Measurements from ENCODE around the gene TAS2R5.
"Not testable (repeated sequence)": the region's sequence is repeated elsewhere in the genome, so short reads cannot be mapped to it uniquely, and the experiment has no call there.

The TAS2R5 gene

GRCh38 chr7:141776374-141776773, 13.6 kb upstream of the TAS2R5 start, which contains the start of gene TAS2R4:
Gene TAS2R4 (plus strand): TSS chr7:141776674. CDS start chr7:141778489, 1,815 bp downstream.
- H3K4me1 ChIP-seq, result no peaks in the 10 kb centered on the region
- peaks cover 0 to 17% (median 11%) of the 10 kb centered on the region in 11 experiments; a peak in 14 of 22 replicates for H3K9me3 ChIP-seq (replicated peaks in 1 of 11)
- no peak within 1 kb of the TSS for H3K9ac ChIP-seq
- H3K27ac ChIP-seq, result no peak within 1 kb of the TSS
- peaks cover 40 to 65% (median 50%) of the 10 kb centered on the region in 11 experiments for H3K36me3 ChIP-seq
- TF ChIP-seq Cebpa-rat (IDR thresholded peaks at IDR 0.05), result no peak
- no peak within 1 kb of the TSS for H3K4me2 ChIP-seq
- H3K4me3 ChIP-seq, result no peak within 1 kb of the TSS
- no peaks in the 10 kb centered on the region for H3K27me3 ChIP-seq
- H4K20me1 ChIP-seq, result no peaks in the 10 kb centered on the region; a peak in 1 of 22 replicates

GRCh38 chr7:141785706-141786552, 4.1 kb upstream of the TAS2R5 start:
- Histone ChIP-seq H3K36me3 (peaks cover 10 to 32% (median 19%) of the 10 kb centered on the region in 11 experiments; a peak in 20 of 22 replicates), H3K4me3 (no peak overlapping the region), H3K9ac (no peak overlapping the region), H3K4me1 (peaks cover 14 to 22% (median 15%) of the 10 kb centered on the region in 10 experiments), H3K4me2 (no peak overlapping the region), H3K27me3 (no peaks in the 10 kb centered on the region), H3K9me3 (replicated peaks in 1 of 11) (peaks cover 0 to 6% (median 0%) of the 10 kb centered on the region in 11 experiments; a peak in 1 of 22 replicates), H4K20me1 (peaks cover 0 to 2% (median 0%) of the 10 kb centered on the region in 11 experiments; a peak in 1 of 22 replicates), H3K27ac (peak overlapping the region in 1 of 11 experiments; percentile 10; a peak in 2 of 22 replicates)
- TF ChIP-seq Cebpa-rat (IDR thresholded peaks at IDR 0.05), result no peak

- Histone ChIP-seq H3K36me3 (peaks cover 14 to 32% (median 22%) of the 10 kb centered on the region in 11 experiments; a peak in 20 of 22 replicates), H4K20me1 (peaks cover 0 to 2% (median 0%) of the 10 kb centered on the region in 11 experiments; a peak in 1 of 22 replicates), H3K4me2 (peak overlapping the region in 10 of 11 experiments; percentile 19 to 67 (median 42); a peak in 19 of 22 replicates), H3K4me3 (no peak overlapping the region), H3K27ac (peak overlapping the region in 4 of 11 experiments; percentile 30 to 56 (median 42); a peak in 2 of 22 replicates), H3K4me1 (peaks cover 14 to 22% (median 16%) of the 10 kb centered on the region in 10 experiments), H3K27me3 (no peaks in the 10 kb centered on the region), H3K9ac (peak overlapping the region in 1 of 11 experiments; percentile 39; a peak in 1 of 22 replicates), H3K9me3 (replicated peaks in 1 of 11) (peaks cover 0 to 7% (median 0%) of the 10 kb centered on the region in 11 experiments; a peak in 1 of 22 replicates)
- TF ChIP-seq Cebpa-rat (IDR thresholded peaks at IDR 0.05), result no peak
Observed at GRCh38 chr7:141788296-141788695, 1.7 kb upstream of the TAS2R5 start.

GRCh38 chr7:141792526-141792925, 2.5 kb downstream of the TAS2R5 start:
- Histone ChIP-seq H3K27me3 (no peaks in the 10 kb centered on the region), H3K4me2 (no peak overlapping the region), H3K4me1 (peaks cover 9 to 15% (median 10%) of the 10 kb centered on the region in 10 experiments), H3K4me3 (no peak overlapping the region), H3K27ac (no peak overlapping the region), H3K36me3 (peaks cover 14 to 34% (median 25%) of the 10 kb centered on the region in 11 experiments; a peak in 20 of 22 replicates), H4K20me1 (no peaks in the 10 kb centered on the region), H3K9ac (no peak overlapping the region), H3K9me3 (replicated peaks in 1 of 11) (peaks cover 0 to 7% (median 0%) of the 10 kb centered on the region in 11 experiments; a peak in 1 of 22 replicates)
- 0 out of 22 replicates have a peak, but pooled peaks of 1 of the 11 experiments have one; percentile 21 for TF ChIP-seq Cebpa-rat (IDR thresholded peaks at IDR 0.05)

GRCh38 chr7:141820067-141820466, 30.1 kb downstream of the TAS2R5 start:
- Histone ChIP-seq H3K27ac (no peak overlapping the region), H3K27me3 (no peaks in the 10 kb centered on the region), H3K4me3 (no peak overlapping the region), H3K4me1 (no peaks in the 10 kb centered on the region), H3K4me2 (no peak overlapping the region), H3K9ac (no peak overlapping the region), H4K20me1 (no peaks in the 10 kb centered on the region), H3K36me3 (peaks cover 0 to 7% (median 3%) of the 10 kb centered on the region in 11 experiments; a peak in 3 of 22 replicates), H3K9me3 (replicated peaks in 1 of 11) (peaks cover 43 to 82% (median 61%) of the 10 kb centered on the region in 11 experiments)
- no peak for TF ChIP-seq Cebpa-rat (IDR thresholded peaks at IDR 0.05)

- H3K4me1 ChIP-seq, H3K4me2 ChIP-seq, H3K4me3 ChIP-seq, H3K27me3 ChIP-seq, H3K36me3 ChIP-seq, H3K27ac ChIP-seq, H3K9ac ChIP-seq, H4K20me1 ChIP-seq: not testable (repeated sequence)
- H3K9me3 ChIP-seq (replicated peaks in 1 of 11), result peaks cover 43 to 80% (median 61%) of the 10 kb centered on the region in 11 experiments
Observed at GRCh38 chr7:141822432-141822831, 32.4 kb downstream of the TAS2R5 start.

GRCh38 chr7:141837683-141838082, 47.7 kb downstream of the TAS2R5 start:
- H3K27me3 ChIP-seq, result no peaks in the 10 kb centered on the region
- H3K9ac ChIP-seq, result no peak overlapping the region
- no peak overlapping the region for H3K4me3 ChIP-seq
- no peaks in the 10 kb centered on the region for H3K4me1 ChIP-seq
- no peak overlapping the region for H3K4me2 ChIP-seq
- H4K20me1 ChIP-seq, result no peaks in the 10 kb centered on the region
- H3K27ac ChIP-seq, result no peak overlapping the region
- TF ChIP-seq Cebpa-rat (IDR thresholded peaks at IDR 0.05), result no peak
- no peaks in the 10 kb centered on the region for H3K9me3 ChIP-seq (replicated peaks in 1 of 11)
- no peaks in the 10 kb centered on the region for H3K36me3 ChIP-seq

- Histone ChIP-seq H3K36me3 (no peaks in the 10 kb centered on the region), H3K4me3 (no peak overlapping the region), H3K4me2 (no peak overlapping the region), H3K9me3 (replicated peaks in 1 of 11) (no peaks in the 10 kb centered on the region), H3K9ac (no peak overlapping the region), H4K20me1 (no peaks in the 10 kb centered on the region), H3K4me1 (no peaks in the 10 kb centered on the region), H3K27ac (no peak overlapping the region), H3K27me3 (no peaks in the 10 kb centered on the region)
- TF ChIP-seq Cebpa-rat (IDR thresholded peaks at IDR 0.05), result no peak
Observed at GRCh38 chr7:141838581-141838980, 48.6 kb downstream of the TAS2R5 start.

- H3K36me3 ChIP-seq, result no peaks in the 10 kb centered on the region
- H3K4me1 ChIP-seq, result no peaks in the 10 kb centered on the region
- no peak overlapping the region for H3K4me2 ChIP-seq
- H3K27ac ChIP-seq, result no peak overlapping the region
- no peaks in the 10 kb centered on the region for H3K9me3 ChIP-seq (replicated peaks in 1 of 11)
- no peaks in the 10 kb centered on the region for H3K27me3 ChIP-seq
- no peaks in the 10 kb centered on the region for H4K20me1 ChIP-seq
- no peak overlapping the region for H3K9ac ChIP-seq
- no peak for TF ChIP-seq Cebpa-rat (IDR thresholded peaks at IDR 0.05)
- H3K4me3 ChIP-seq, result no peak overlapping the region
Observed at GRCh38 chr7:141839256-141839655, 49.2 kb downstream of the TAS2R5 start.
